BJ (cell line): Measurements from ENCODE around the gene PIK3CA. TPM values are rescaled to one million over a fixed set of nuclear protein-coding genes. Genes with fewer than 3 reads are reported as not detected.

Experiments
- CTCF ChIA-PET: fragments of 350-600 bp; formaldehyde crosslinking; extraction: SDS; loops from one replicate; lab custom pipeline; 2021; ENCODE audit warnings: antibody characterized with exemption, inconsistent platforms; lab: Yijun Ruan, JAX
- POLR2A ChIA-PET: fragments of 300-600 bp; sonication (Branson Sonifier 250); formaldehyde crosslinking; extraction: SDS; loops from one replicate; lab custom pipeline; 2021; ENCODE audit warnings: antibody characterized with exemption; lab: Charles Lee
- DNase-seq: peaks from one replicate; pipeline ENCODE4 v3.0.0-alpha.2; 2011; ENCODE audit warnings: low read depth
- H3K27me3 ChIP-seq: 2 replicates; pipeline ENCODE4 v1.6.0; 2011; ENCODE audit warnings: low read length; ENCODE audit not compliant: control insufficient read depth, insufficient read depth
- H3K36me3 ChIP-seq: 2 replicates; pipeline ENCODE4 v1.5.1; 2011; ENCODE audit warnings: low read length; ENCODE audit not compliant: control insufficient read depth, insufficient read depth
- H3K4me3 ChIP-seq: 2 replicates; pipeline ENCODE4 v1.5.1; 2011; ENCODE audit warnings: low read depth, mild to moderate bottlenecking, control low read depth, low read length
- polyA plus RNA-seq: library from polyadenylated mRNA; depleted of rRNA; stranded (reverse); fragments of >200 nt; gene quantifications from 2 replicates; pipeline ENCODE4 v1.2.3, GENCODE V29; 2011
- TF ChIP-seq, protein P1 (sequence below): IDR thresholded peaks from 2 replicates; pipeline ENCODE4 v1.5.1; 2011; ENCODE audit warnings: low read depth, mild to moderate bottlenecking, control low read depth, inconsistent platforms, low read length, moderate library complexity; ENCODE audit not compliant: insufficient read depth

The PIK3CA gene
- polyA plus RNA-seq, 1 experiment = 5.5 TPM

DNA sequence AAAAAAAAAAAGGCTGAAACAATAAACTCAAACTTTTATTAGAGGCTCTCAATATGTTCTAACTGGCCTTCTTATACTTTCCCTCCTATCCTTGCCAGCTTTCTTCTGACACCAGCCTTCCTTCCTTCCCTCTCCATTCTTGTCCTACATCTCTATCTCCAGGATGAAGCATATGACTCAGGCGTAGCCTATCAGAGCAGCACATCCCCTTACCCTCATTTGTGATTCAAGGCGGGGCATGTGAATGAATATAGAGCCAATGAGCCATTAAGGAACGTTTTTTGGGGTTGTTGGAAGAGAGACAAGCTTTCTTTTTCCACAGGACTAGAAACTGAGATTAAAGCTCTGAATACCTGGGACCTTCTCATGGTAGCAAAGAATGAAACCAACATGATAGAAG lies 127.8 kb downstream of the PIK3CA start:
- H3K4me3 ChIP-seq = no peak overlapping the region
- H3K36me3 ChIP-seq = no peaks in the 10 kb centered on the region
- CTCF ChIA-PET = interaction anchor here (0.8 kb wide), 1 partner anchor 109 kb away, joined by 3 read pairs; no protein-coding TSS in a partner anchor
- TF ChIP-seq, protein P1, sequence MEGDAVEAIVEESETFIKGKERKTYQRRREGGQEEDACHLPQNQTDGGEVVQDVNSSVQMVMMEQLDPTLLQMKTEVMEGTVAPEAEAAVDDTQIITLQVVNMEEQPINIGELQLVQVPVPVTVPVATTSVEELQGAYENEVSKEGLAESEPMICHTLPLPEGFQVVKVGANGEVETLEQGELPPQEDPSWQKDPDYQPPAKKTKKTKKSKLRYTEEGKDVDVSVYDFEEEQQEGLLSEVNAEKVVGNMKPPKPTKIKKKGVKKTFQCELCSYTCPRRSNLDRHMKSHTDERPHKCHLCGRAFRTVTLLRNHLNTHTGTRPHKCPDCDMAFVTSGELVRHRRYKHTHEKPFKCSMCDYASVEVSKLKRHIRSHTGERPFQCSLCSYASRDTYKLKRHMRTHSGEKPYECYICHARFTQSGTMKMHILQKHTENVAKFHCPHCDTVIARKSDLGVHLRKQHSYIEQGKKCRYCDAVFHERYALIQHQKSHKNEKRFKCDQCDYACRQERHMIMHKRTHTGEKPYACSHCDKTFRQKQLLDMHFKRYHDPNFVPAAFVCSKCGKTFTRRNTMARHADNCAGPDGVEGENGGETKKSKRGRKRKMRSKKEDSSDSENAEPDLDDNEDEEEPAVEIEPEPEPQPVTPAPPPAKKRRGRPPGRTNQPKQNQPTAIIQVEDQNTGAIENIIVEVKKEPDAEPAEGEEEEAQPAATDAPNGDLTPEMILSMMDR = no peak
- H3K27me3 ChIP-seq = no peaks in the 10 kb centered on the region
- POLR2A ChIA-PET = no interaction called here
- DNase-seq = no peak

DNA sequence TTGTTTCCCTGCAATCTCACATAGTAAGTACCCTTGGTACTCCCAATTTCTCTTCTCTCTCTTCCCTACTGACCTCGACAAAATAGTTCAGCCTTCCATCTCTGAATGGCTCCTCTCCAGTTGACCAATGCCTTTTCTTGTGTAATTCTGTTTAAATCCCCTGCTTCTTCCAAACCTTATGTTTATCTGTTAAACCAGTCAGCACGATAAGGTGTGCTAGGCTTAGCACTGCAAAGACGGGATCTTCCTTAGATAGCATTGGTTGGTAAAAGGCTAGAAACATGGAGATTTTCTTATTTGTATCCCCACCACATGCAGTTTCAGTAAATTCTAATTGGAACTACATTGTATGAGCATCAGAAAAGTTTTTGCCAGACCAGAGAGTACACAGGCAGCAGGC lies 128.6 kb downstream of the PIK3CA start:
- TF ChIP-seq, protein P1 = no peak
- no peaks in the 10 kb centered on the region for H3K36me3 ChIP-seq
- H3K27me3 ChIP-seq = no peaks in the 10 kb centered on the region
- CTCF ChIA-PET = interaction anchor here (1.2 kb wide), 1 partner anchor 261 kb away, joined by 3 read pairs; no protein-coding TSS in a partner anchor
- H3K4me3 ChIP-seq = no peak overlapping the region
- POLR2A ChIA-PET = no interaction called here
- no peak for DNase-seq

DNA sequence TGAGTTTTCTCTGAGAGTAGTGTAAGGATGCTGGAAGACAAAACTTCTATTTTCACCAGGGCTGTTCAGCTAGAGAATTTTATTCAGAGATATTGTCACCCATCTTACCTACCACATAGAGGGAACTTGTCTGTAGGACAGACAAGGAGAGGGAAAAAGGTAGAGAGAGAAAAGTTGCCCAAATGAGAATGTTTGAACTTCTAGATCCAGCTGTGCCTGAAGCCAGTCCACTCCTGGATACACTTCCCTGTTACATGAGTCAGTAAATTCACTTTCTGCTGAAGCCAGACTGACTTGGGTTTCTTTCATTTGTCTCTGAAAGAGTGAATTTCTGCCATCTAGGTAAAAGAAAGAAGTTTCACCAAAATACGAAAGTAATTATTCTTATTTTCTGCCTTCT lies 130.0 kb downstream of the PIK3CA start:
- H3K4me3 ChIP-seq = no peak overlapping the region
- ChIA-PET POLR2A (no interaction called here), CTCF (interaction anchor here (1.2 kb wide), 1 partner anchor 263 kb away, joined by 3 read pairs; no protein-coding TSS in a partner anchor)
- no peaks in the 10 kb centered on the region for H3K27me3 ChIP-seq
- H3K36me3 ChIP-seq = no peaks in the 10 kb centered on the region
- TF ChIP-seq, protein P1 = no peak
- DNase-seq = no peak

DNA sequence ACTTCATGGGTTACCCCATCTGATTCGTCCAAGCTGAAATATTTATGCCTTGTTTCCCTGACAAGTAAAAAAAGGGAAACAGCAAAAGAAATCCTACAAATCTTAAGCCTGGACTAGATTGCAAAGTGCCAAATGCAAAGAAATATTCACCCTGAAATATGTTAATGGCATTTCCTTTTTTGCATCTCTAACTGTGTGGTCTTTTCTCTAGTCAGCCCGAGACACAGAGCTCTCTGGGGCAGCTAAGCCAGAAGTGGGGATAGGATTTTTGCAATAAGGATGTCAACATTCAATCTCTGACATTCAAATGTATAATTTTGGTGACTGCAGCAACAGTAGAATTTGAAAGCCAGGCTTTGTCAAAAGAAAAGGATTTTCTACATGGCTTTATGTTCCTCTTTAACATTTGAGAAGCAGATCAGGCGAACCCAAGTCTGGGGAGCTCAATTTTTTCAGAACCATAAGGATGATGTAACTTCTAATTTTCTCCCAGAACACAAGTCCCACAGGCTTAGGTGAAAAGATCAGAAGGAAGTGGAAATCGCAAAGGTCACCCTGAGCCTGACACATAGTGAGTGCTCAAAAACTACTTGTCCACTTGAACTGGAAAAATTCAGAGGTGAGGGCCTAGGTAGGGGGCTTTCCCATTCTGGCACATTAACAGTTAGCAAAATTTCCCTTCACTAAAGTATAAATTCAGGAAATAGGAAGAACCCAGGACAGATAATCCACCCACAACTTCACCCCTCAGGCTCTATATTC lies 131.0 kb downstream of the PIK3CA start:
- Histone ChIP-seq H3K36me3 (no peaks in the 10 kb centered on the region), H3K4me3 (no peak overlapping the region), H3K27me3 (no peaks in the 10 kb centered on the region)
- DNase-seq = no peak
- POLR2A ChIA-PET = no interaction called here
- CTCF ChIA-PET = interaction anchor here (0.7 kb wide), 1 partner anchor 11 kb away, joined by 3 read pairs; no protein-coding TSS in a partner anchor
- TF ChIP-seq, protein P1 = no peak

DNA sequence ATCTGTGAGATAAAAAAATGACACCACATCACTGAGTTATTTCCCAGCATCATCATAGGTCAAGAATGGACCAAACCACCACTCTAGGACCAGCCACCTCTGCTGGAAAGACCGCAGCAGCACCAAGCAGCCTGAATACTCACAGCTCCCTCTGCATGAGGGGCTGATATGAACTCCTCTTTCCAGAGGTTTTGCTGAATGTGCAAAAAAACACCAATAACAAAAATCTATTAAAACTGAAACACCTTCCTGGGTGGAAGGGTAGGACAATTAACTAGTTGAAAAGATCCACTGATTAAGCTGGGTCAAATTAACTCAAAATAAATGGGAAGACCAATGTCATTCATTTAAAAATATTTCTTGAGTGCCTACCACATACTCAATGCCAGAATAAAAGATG lies 131.7 kb downstream of the PIK3CA start:
- Histone ChIP-seq H3K27me3 (no peaks in the 10 kb centered on the region), H3K4me3 (no peak overlapping the region), H3K36me3 (no peaks in the 10 kb centered on the region)
- ChIA-PET CTCF (no interaction called here), POLR2A (no interaction called here)
- TF ChIP-seq, protein P1 = no peak
- DNase-seq = no peak
